ENCODE results near the gene ACR. TPM values are rescaled to one million over a fixed set of nuclear protein-coding genes. Genes with fewer than 3 reads are reported as not detected.

ACR gene
- total RNA-seq, 1 experiment from 2014 or later: not detected

DNA sequence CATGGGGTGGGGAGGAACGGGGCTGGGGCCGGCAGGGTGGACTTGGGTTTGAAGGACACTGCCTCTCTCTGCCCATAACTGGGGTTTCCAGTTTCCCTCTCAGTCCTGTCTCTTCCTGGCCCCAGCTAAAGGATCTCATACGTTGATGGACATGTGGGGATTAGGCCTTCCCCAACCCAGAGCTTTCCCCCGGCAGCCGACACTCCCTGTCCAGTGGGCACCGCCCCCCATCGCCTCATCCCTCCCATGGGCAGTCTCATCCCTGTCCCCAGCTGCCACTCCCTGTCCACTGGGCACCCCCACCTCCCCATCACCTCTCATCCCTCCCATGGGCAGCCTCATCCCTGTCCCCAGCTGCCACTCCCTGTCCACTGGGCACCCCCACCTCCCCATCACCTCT, 22.2 kb upstream of the ACR start:
- TF ChIP-seq, protein P1, sequence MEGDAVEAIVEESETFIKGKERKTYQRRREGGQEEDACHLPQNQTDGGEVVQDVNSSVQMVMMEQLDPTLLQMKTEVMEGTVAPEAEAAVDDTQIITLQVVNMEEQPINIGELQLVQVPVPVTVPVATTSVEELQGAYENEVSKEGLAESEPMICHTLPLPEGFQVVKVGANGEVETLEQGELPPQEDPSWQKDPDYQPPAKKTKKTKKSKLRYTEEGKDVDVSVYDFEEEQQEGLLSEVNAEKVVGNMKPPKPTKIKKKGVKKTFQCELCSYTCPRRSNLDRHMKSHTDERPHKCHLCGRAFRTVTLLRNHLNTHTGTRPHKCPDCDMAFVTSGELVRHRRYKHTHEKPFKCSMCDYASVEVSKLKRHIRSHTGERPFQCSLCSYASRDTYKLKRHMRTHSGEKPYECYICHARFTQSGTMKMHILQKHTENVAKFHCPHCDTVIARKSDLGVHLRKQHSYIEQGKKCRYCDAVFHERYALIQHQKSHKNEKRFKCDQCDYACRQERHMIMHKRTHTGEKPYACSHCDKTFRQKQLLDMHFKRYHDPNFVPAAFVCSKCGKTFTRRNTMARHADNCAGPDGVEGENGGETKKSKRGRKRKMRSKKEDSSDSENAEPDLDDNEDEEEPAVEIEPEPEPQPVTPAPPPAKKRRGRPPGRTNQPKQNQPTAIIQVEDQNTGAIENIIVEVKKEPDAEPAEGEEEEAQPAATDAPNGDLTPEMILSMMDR (conservative IDR thresholded peaks at IDR 0.05): no peak
- TF ChIP-seq EZH2 (IDR thresholded peaks at IDR 0.05; ENCODE audit: low read depth): no peak
- Histone ChIP-seq H3K9me2 (ENCODE audit: insufficient read depth) (no peaks in the 10 kb centered on the region), H3F3A (ENCODE audit: insufficient read depth, low read depth) (no peaks in the 10 kb centered on the region), H3K4me3 (no peak overlapping the region), H2AFZ (no peak overlapping the region), H3K36me3 (ENCODE audit: low read depth) (no peaks in the 10 kb centered on the region), H3K27ac (no peak overlapping the region), H4K20me1 (ENCODE audit: insufficient read depth) (no peaks in the 10 kb centered on the region), H3K9me3 (ENCODE audit: insufficient read depth, low read depth) (no peaks in the 10 kb centered on the region), H3K4me1 (replicated peaks; ENCODE audit: insufficient read depth) (no peaks in the 10 kb centered on the region), H3K27me3 (ENCODE audit: insufficient read depth, low read depth) (no peaks in the 10 kb centered on the region), H3K79me2 (ENCODE audit: low read depth) (no peaks in the 10 kb centered on the region), H3K4me2 (no peak overlapping the region)
- no peak for DNase-seq
- ChIA-PET POLR2A (ENCODE audit: unreplicated experiment) (no interaction called here), CTCF (no interaction called here)
- intact Hi-C loops (cut with micrococcal nuclease; ENCODE audit: unreplicated experiment): no loop called here
- BruUV-seq (replicated peaks): no TSS peak

DNA sequence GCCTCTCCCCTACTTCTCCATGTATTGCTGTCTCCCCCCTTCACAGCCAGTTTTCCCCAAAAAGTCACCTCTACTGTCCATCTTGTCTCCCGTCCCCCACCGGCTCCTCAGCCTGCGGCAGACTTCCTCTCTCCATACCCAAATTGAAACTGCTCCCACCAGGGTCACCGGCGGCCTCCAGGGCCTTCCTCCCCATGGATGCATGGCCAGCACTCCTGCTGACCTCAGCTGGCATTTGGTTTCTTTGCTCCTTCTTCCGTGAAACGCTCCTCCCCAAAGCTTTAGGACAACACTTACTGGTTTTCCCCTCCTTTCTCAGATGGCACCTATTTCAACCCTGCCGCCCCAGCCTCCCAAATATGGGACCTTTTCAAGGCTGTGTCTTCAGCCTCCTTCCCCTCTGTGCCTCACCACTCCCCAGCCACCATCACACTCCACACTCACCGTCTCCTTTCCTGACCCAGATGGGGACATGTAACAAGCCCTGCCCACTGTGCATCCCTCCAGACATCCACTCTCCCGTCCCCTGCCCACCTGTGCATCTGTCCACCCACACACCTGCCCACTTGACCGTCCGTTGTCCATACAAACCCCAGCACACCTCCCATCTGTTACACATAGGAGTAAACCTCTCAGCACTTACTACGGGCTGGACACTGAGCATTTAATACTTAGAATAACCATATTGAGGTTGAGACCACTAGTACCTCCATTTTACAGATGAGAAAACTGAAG, 21.5 kb upstream of the ACR start:
- Histone ChIP-seq H3F3A (ENCODE audit: insufficient read depth, low read depth) (no peaks in the 10 kb centered on the region), H3K79me2 (ENCODE audit: low read depth) (no peaks in the 10 kb centered on the region), H4K20me1 (ENCODE audit: insufficient read depth) (no peaks in the 10 kb centered on the region), H2AFZ (no peak overlapping the region), H3K36me3 (ENCODE audit: low read depth) (no peaks in the 10 kb centered on the region), H3K9me3 (ENCODE audit: insufficient read depth, low read depth) (no peaks in the 10 kb centered on the region), H3K27ac (no peak overlapping the region), H3K9me2 (ENCODE audit: insufficient read depth) (no peaks in the 10 kb centered on the region), H3K4me1 (replicated peaks; ENCODE audit: insufficient read depth) (no peaks in the 10 kb centered on the region), H3K27me3 (ENCODE audit: insufficient read depth, low read depth) (no peaks in the 10 kb centered on the region), H3K4me2 (no peak overlapping the region), H3K4me3 (no peak overlapping the region)
- no peak for DNase-seq
- BruUV-seq (replicated peaks): no TSS peak
- intact Hi-C loops (cut with micrococcal nuclease; ENCODE audit: unreplicated experiment): no loop called here
- ChIA-PET CTCF (interaction anchor here (0.5 kb wide), 1 partner anchor 42 kb away, joined by 3 read pairs; no protein-coding TSS in a partner anchor), POLR2A (ENCODE audit: unreplicated experiment) (no interaction called here)
- TF ChIP-seq EZH2 (IDR thresholded peaks at IDR 0.05; ENCODE audit: low read depth): no peak
- TF ChIP-seq, protein P1 (conservative IDR thresholded peaks at IDR 0.05): no peak

DNA sequence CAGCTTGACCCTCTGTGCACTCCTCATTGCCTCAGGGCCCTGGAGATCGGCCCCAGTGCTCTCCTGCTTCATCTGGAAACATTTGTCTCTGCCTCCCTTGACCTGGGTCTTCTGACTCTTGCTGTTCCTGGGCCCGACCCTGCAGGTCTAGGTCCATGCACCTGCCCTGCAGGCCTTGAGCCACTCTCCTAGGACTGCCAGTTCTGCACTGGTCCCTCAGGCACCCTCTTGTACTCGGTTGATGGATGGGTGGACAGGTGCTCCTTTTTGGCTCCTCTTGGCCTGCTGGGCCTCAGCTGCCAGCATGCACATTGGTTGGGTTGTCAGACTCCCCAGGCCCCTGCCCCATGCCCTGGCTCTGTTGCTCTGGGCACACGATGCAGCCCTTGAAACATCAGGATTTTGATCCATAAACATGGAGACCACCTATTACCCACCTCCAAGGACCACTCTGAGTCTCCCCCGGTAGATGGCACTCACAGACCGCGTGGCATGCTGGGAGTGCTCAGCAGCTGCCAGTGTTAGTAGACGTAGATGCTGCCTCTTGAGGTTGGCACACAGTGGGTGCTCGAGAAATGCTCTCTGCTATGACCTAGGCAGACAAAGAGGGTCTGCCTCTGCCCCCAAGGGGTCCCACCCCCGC, 20.2 kb upstream of the ACR start:
- DNase-seq: no peak
- Histone ChIP-seq H2AFZ (no peak overlapping the region), H3K4me1 (replicated peaks; ENCODE audit: insufficient read depth) (no peaks in the 10 kb centered on the region), H3K4me2 (no peak overlapping the region), H3F3A (ENCODE audit: insufficient read depth, low read depth) (no peaks in the 10 kb centered on the region), H3K27me3 (ENCODE audit: insufficient read depth, low read depth) (no peaks in the 10 kb centered on the region), H3K79me2 (ENCODE audit: low read depth) (no peaks in the 10 kb centered on the region), H3K36me3 (ENCODE audit: low read depth) (no peaks in the 10 kb centered on the region), H3K9me3 (ENCODE audit: insufficient read depth, low read depth) (no peaks in the 10 kb centered on the region), H4K20me1 (ENCODE audit: insufficient read depth) (no peaks in the 10 kb centered on the region), H3K9me2 (ENCODE audit: insufficient read depth) (no peaks in the 10 kb centered on the region), H3K27ac (no peak overlapping the region), H3K4me3 (no peak overlapping the region)
- intact Hi-C loops (cut with micrococcal nuclease; ENCODE audit: unreplicated experiment): no loop called here
- BruUV-seq (replicated peaks): no TSS peak
- TF ChIP-seq, protein P1 (conservative IDR thresholded peaks at IDR 0.05): no peak
- no peak for TF ChIP-seq EZH2 (IDR thresholded peaks at IDR 0.05; ENCODE audit: low read depth)
- ChIA-PET CTCF (no interaction called here), POLR2A (ENCODE audit: unreplicated experiment) (interaction anchor here (0.7 kb wide), 1 partner anchor 10 kb away, joined by 7 read pairs; no protein-coding TSS in a partner anchor)

Data from PC-9 (cell line).